PFSK-1 (cell line): ENCODE data around the gene JPT2.

Experiments
- FOXP2 ChIP-seq: optimal IDR thresholded peaks from 2 replicates; pipeline ENCODE3; 2011; ENCODE audit warnings: borderline replicate concordance, control low read depth, inconsistent platforms; ENCODE audit not compliant: insufficient read depth; ENCODE audit errors: extremely low read length, extremely low read depth
- POLR2AphosphoS5 ChIP-seq: IDR thresholded peaks from 2 replicates; pipeline ENCODE4 v1.6.1; 2012; ENCODE audit warnings: low read depth, mild to moderate bottlenecking, control low read depth, low read length, moderate library complexity
- REST ChIP-seq, 2 experiments: IDR thresholded peaks; 2 replicates each; pipeline versions ENCODE4 v1.6.1 to v1.8.0; 2011 to 2012; ENCODE audit warnings: low read depth in 2 of 2, low read length in 2 of 2, control low read depth in 1 of 2, inconsistent platforms in 1 of 2, mild to moderate bottlenecking in 1 of 2, moderate library complexity in 1 of 2; ENCODE audit not compliant: insufficient read depth in 1 of 2
- SIN3A ChIP-seq: IDR thresholded peaks from 2 replicates; pipeline ENCODE4 v1.6.1; 2012; ENCODE audit warnings: mild to moderate bottlenecking, low read length, moderate library complexity, borderline replicate concordance; ENCODE audit not compliant: insufficient read depth
- TAF1 ChIP-seq: IDR thresholded peaks from 2 replicates; pipeline ENCODE4 v1.6.1; 2012; ENCODE audit warnings: low read length, control low read depth, borderline replicate concordance; ENCODE audit not compliant: insufficient read depth

GRCh38 chr16:1651974-1652312, 26.1 kb upstream of the JPT2 start:
- TF ChIP-seq TAF1: no peak
- no peak for TF ChIP-seq SIN3A
- no peak for TF ChIP-seq POLR2AphosphoS5
- TF ChIP-seq REST (IDR thresholded peaks at IDR 0.05; ENCODE audit: insufficient read depth in 1 of 2, low read depth in 2 of 2, low read length in 2 of 2): no peak
- TF ChIP-seq FOXP2: no peak
